Muscle layer of colon (tissue), 2 donors: ENCODE measurements around the gene MRPS25.

Experiments
- H3K27ac ChIP-seq: one replicate; pipeline ENCODE4 v1.7.0; 2013; ENCODE audit warnings: low read depth, mild to moderate bottlenecking, low read length, moderate library complexity
- H3K27me3 ChIP-seq, 2 donors: one replicate each; pipeline ENCODE4 v1.7.0; 2013; ENCODE audit warnings: low read length in 2 of 2, mild to moderate bottlenecking in 2 of 2; ENCODE audit not compliant: insufficient read depth in 2 of 2, control insufficient read depth in 1 of 2
- H3K36me3 ChIP-seq: one replicate; pipeline ENCODE4 v1.7.0; 2013; ENCODE audit warnings: mild to moderate bottlenecking, low read length; ENCODE audit not compliant: insufficient read depth
- H3K4me1 ChIP-seq: one replicate; pipeline ENCODE4 v1.7.0; 2013; ENCODE audit warnings: mild to moderate bottlenecking, low read length; ENCODE audit not compliant: insufficient read depth
- H3K4me3 ChIP-seq, 2 donors: one replicate each; pipeline ENCODE4 v1.7.0; 2013; ENCODE audit warnings: low read length in 2 of 2, low read depth in 1 of 2, mild to moderate bottlenecking in 1 of 2, moderate library complexity in 1 of 2
- H3K9ac ChIP-seq: one replicate; pipeline ENCODE4 v1.7.0; 2013; ENCODE audit warnings: low read length
- H3K9me3 ChIP-seq: one replicate; pipeline ENCODE4 v1.7.0; 2013; ENCODE audit warnings: mild to moderate bottlenecking, low read length
- donor health status: abdominal sarcoma.
- donor health status: Adenocarcinoma of cecum.

MRPS25 gene

DNA sequence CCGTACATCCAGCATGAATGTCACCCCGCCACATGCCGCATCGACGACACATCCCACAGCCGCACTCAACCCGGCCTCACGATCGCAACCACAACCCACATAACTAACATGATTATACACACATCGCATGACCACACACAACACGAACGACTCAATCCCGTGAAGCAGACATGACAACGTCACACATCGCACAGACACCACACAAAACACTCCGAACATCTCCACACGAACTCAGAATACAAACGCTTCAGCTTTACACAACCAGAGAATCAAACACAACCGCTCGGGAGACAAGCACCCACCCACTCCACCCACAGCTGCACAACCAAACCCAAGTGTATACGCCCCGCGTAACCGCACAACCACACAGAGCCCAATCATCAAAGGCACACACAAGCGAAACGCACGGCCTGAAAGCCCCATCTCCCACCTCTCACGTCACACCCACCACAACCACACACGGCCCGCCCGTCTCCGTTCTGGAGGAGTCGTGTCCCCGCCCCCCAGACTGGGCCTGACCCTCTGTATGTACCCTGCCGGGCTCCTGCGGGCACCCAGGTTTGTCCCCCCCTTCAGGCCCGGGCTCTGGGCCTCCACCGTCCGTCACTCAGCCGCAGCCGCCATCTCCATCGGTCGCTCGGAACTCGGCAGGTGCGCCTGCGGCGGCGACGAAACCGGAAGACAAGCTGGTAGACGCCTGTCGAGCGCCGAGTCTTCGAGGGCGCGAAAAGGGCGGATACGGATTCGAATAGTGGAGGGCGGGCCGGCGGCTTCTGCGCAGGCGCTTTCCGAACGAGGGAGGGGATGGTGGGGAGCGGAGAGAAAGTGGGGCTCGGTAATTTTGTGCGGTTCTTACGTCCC lies 33.6 kb upstream of the MRPS25 start, which contains the start of gene RBSN:
RBSN (minus strand) TSS at position 646 of the 861 bp plus-strand sequence. CDS start 3,028 bp downstream, outside the sequence.
- H3K9ac ChIP-seq, result peak within 1 kb of the TSS; percentile 91

DNA sequence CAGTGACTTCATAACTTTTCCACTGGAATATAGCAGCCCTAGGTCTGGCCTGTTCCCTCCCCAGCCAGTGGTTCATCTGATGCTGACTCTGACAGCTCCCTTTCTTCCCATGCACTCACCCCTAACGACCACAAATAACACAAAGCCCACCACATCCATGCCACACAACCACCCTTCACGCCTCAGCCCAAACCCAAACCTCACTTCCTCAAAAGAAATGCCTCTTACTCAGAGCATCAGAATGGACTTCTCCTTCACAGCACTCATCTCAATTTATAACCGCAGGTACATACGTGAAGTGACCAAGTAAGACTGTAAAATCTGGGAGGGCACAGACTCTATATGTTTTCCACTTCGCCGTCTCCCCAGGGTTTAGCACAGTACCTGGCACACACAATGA lies 32.8 kb upstream of the MRPS25 start:
- Histone ChIP-seq H3K27ac (no peak overlapping the region), H3K4me3 (peak overlapping the region; percentile 39 to 100), H3K9me3 (no peaks in the 10 kb centered on the region), H3K4me1 (peaks cover 22% of the 10 kb centered on the region), H3K36me3 (peaks cover 32% of the 10 kb centered on the region), H3K9ac (peak overlapping the region; percentile 91), H3K27me3 (no peaks in the 10 kb centered on the region)

More for the DNA sequence above, 33.6 kb upstream of the MRPS25 start, which contains the start of gene RBSN:
- H3K36me3 ChIP-seq, result peaks cover 24% of the 10 kb centered on the region
- H3K4me1 ChIP-seq, result peaks cover 28% of the 10 kb centered on the region
- peak within 1 kb of the TSS; percentile 82 for H3K27ac ChIP-seq
- H3K4me3 ChIP-seq, result peak within 1 kb of the TSS; percentile 51 to 100
- no peaks in the 10 kb centered on the region for H3K27me3 ChIP-seq
- H3K9me3 ChIP-seq, result no peaks in the 10 kb centered on the region

GRCh38 chr3:15096046-15096445 lies 30.9 kb upstream of the MRPS25 start:
- H3K9me3 ChIP-seq, result no peaks in the 10 kb centered on the region
- no peaks in the 10 kb centered on the region for H3K27me3 ChIP-seq
- H3K27ac ChIP-seq, result no peak overlapping the region
- no peak overlapping the region for H3K9ac ChIP-seq
- no peak overlapping the region for H3K4me3 ChIP-seq
- peaks cover 15% of the 10 kb centered on the region for H3K4me1 ChIP-seq
- H3K36me3 ChIP-seq, result peaks cover 37% of the 10 kb centered on the region

GRCh38 chr3:15094187-15094875 lies 29.2 kb upstream of the MRPS25 start:
- peaks cover 47% of the 10 kb centered on the region for H3K36me3 ChIP-seq
- H3K9ac ChIP-seq, result no peak overlapping the region
- H3K27me3 ChIP-seq, result no peaks in the 10 kb centered on the region
- no peak overlapping the region for H3K4me3 ChIP-seq
- no peak overlapping the region for H3K27ac ChIP-seq
- H3K9me3 ChIP-seq, result no peaks in the 10 kb centered on the region
- peaks cover 8% of the 10 kb centered on the region for H3K4me1 ChIP-seq

DNA sequence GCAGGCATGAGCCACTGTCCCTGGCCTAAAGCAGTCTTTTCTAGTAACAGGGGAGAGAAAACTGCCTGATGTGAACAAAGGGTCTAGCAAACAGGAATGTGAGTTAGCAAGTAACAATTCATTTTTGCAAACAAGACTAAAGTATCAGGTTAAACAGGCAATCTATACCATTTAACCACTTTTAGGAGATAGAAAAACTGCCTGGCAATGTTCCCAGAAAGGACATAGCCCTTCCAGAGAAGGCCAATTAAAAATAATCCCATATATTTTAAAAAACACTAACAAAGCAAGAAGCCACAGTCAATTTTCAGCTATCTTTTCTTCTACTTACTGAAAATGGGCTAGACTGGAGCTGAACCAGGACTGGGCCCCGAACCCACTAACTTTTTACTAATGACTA lies 27.6 kb upstream of the MRPS25 start:
- peaks cover 51% of the 10 kb centered on the region for H3K36me3 ChIP-seq
- no peak overlapping the region for H3K4me3 ChIP-seq
- H3K4me1 ChIP-seq, result peaks cover 3% of the 10 kb centered on the region
- no peaks in the 10 kb centered on the region for H3K27me3 ChIP-seq
- no peaks in the 10 kb centered on the region for H3K9me3 ChIP-seq
- no peak overlapping the region for H3K27ac ChIP-seq
- H3K9ac ChIP-seq, result no peak overlapping the region

DNA sequence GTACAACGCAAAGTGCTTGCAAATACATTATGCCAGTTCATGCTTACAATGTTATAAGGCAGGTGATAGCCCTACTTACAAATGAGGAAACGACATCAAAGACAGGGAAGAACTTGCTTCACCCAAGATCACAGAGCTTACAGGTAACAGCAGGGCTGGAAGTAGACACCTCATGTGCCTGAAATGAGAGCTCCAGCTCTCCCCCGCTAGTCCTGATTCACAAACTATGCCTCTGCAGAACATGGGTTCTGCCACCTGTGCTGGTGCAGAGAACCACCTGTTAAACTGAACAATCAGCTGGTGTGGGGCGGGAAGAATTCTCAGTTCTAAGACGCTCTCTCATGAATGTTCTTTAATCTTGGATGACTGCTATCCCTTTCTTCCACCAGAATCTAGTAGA lies 26.5 kb upstream of the MRPS25 start:
- H3K27me3 ChIP-seq, result no peaks in the 10 kb centered on the region
- H3K27ac ChIP-seq, result no peak overlapping the region
- H3K4me3 ChIP-seq, result no peak overlapping the region
- H3K4me1 ChIP-seq, result no peaks in the 10 kb centered on the region
- H3K36me3 ChIP-seq, result peaks cover 59% of the 10 kb centered on the region
- no peaks in the 10 kb centered on the region for H3K9me3 ChIP-seq
- no peak overlapping the region for H3K9ac ChIP-seq

GRCh38 chr3:15089201-15089600 lies 24.1 kb upstream of the MRPS25 start:
- Histone ChIP-seq H3K27ac (no peak overlapping the region), H3K9me3 (no peaks in the 10 kb centered on the region), H3K4me3 (no peak overlapping the region), H3K36me3 (peaks cover 63% of the 10 kb centered on the region), H3K27me3 (no peaks in the 10 kb centered on the region), H3K9ac (no peak overlapping the region), H3K4me1 (no peaks in the 10 kb centered on the region)

- Histone ChIP-seq H3K9ac (no peak overlapping the region), H3K9me3 (no peaks in the 10 kb centered on the region), H3K27me3 (no peaks in the 10 kb centered on the region), H3K4me1 (no peaks in the 10 kb centered on the region), H3K36me3 (peaks cover 75% of the 10 kb centered on the region), H3K27ac (no peak overlapping the region), H3K4me3 (no peak overlapping the region)
Measured at GRCh38 chr3:15086699-15087098, 21.6 kb upstream of the MRPS25 start.

DNA sequence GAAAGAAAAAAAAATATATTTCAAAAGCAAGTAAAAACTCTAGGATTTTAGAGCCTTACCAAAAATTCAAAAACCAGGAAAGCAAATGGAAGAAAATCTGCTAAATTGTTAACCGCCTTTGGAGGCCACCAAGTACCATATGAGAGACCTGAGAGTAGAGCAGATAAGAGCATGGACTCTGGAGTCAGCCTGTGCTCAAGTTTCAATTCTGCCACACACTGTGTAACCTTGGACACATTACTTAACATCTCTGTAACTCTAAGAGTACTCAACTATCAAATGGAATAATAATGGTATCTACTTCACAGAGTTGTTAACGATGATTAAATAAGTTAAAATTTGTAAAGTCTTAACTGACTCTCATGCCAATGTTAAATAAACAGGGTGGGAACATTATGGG lies 21.1 kb upstream of the MRPS25 start:
- Histone ChIP-seq H3K36me3 (peaks cover 75% of the 10 kb centered on the region), H3K9ac (no peak overlapping the region), H3K4me1 (no peaks in the 10 kb centered on the region), H3K27me3 (no peaks in the 10 kb centered on the region), H3K4me3 (no peak overlapping the region), H3K9me3 (no peaks in the 10 kb centered on the region), H3K27ac (no peak overlapping the region)

- H3K27ac ChIP-seq, result no peak overlapping the region
- no peak overlapping the region for H3K9ac ChIP-seq
- H3K9me3 ChIP-seq, result no peaks in the 10 kb centered on the region
- H3K36me3 ChIP-seq, result peaks cover 85% of the 10 kb centered on the region
- H3K4me3 ChIP-seq, result no peak overlapping the region
- H3K27me3 ChIP-seq, result no peaks in the 10 kb centered on the region
- H3K4me1 ChIP-seq, result no peaks in the 10 kb centered on the region
Measured at GRCh38 chr3:15083252-15083651, 18.1 kb upstream of the MRPS25 start.

- Histone ChIP-seq H3K9me3 (no peaks in the 10 kb centered on the region), H3K27me3 (no peaks in the 10 kb centered on the region), H3K36me3 (peaks cover 89% of the 10 kb centered on the region), H3K4me1 (no peaks in the 10 kb centered on the region), H3K27ac (no peak overlapping the region), H3K4me3 (no peak overlapping the region), H3K9ac (no peak overlapping the region)
Measured at GRCh38 chr3:15081960-15082664, 17.0 kb upstream of the MRPS25 start.
